GM20000 (cell line): ENCODE measurements around the gene POFUT1.
A peak's percentile ranks its signal among the peaks of the same experiment; 100 is the strongest.
"Not testable (repeated sequence)": the region's sequence is repeated elsewhere in the genome, so short reads cannot be mapped to it uniquely, and the experiment has no call there.

Source experiments
- DNase-seq: peaks from one replicate; pipeline ENCODE4 v3.0.0; 2012; ENCODE audit warnings: low spot score
- CTCF ChIP-seq: IDR thresholded peaks from 2 replicates; pipeline ENCODE4 v1.5.1; 2012; ENCODE audit warnings: mild to moderate bottlenecking, control low read depth; ENCODE audit errors: extremely low read depth, missing control alignments

POFUT1 gene

GRCh38 chr20:32252189-32252588 is 44.5 kb downstream of the POFUT1 start:
- peak; percentile 26 for DNase-seq
- no peak for TF ChIP-seq CTCF

- DNase-seq: not testable (repeated sequence)
These were observed 53.3 kb downstream of the POFUT1 start for GRCh38 chr20:32260973-32261372.

- TF ChIP-seq CTCF: no peak
- DNase-seq: no peak
These were observed 54.0 kb downstream of the POFUT1 start for GRCh38 chr20:32261644-32262043.

GRCh38 chr20:32263398-32263954 is 55.8 kb downstream of the POFUT1 start:
- TF ChIP-seq CTCF: no peak
- no peak for DNase-seq

- no peak for DNase-seq
- no peak for TF ChIP-seq CTCF
These were observed 63.9 kb downstream of the POFUT1 start for GRCh38 chr20:32271620-32272019.

GRCh38 chr20:32274359-32274758 is 66.7 kb downstream of the POFUT1 start:
- no peak for TF ChIP-seq CTCF
- DNase-seq: no peak

- not testable (repeated sequence) for DNase-seq
These were observed 67.5 kb downstream of the POFUT1 start for GRCh38 chr20:32275163-32275562.

- no peak for TF ChIP-seq CTCF
- peak; percentile 97 for DNase-seq
These were observed 69.9 kb downstream of the POFUT1 start, which contains the start of gene KIF3B for GRCh38 chr20:32277361-32278198. TSS of gene KIF3B (plus strand) at chr20:32277651. CDS start at chr20:32309778, 32,127 bp downstream.
